GM23338 (cell line): Measurements from ENCODE around the gene NUP88.

Source experiments
- CREB1 ChIP-seq: fragments of 250-450 bp; sonication (Bioruptor Pico); IDR thresholded peaks from 2 replicates; pipeline ENCODE4 v1.5.0; 2020; ENCODE audit warnings: low read depth, mild to moderate bottlenecking, moderate library complexity
- STAT1 ChIP-seq: IDR thresholded peaks from one replicate; pipeline ENCODE4 v1.6.1; 2016; ENCODE audit warnings: antibody characterized with exemption; ENCODE audit not compliant: unreplicated experiment
- TF ChIP-seq, protein P1 (sequence below), 2 experiments: fragments of 200-600 bp in 1 of 2; sonication (generic) in 1 of 2; conservative IDR thresholded peaks; 2 replicates each; pipeline versions ENCODE4 v1.5.1 to v1.6.1; 2016 to 2017; ENCODE audit warnings: antibody characterized with exemption in 2 of 2, low read depth in 2 of 2, mild to moderate bottlenecking in 2 of 2, moderate library complexity in 1 of 2
- TF ChIP-seq, protein P2 (sequence below): IDR thresholded peaks from one replicate; pipeline ENCODE4 v1.6.1; 2018; ENCODE audit warnings: antibody characterized with exemption; ENCODE audit not compliant: unreplicated experiment

DNA sequence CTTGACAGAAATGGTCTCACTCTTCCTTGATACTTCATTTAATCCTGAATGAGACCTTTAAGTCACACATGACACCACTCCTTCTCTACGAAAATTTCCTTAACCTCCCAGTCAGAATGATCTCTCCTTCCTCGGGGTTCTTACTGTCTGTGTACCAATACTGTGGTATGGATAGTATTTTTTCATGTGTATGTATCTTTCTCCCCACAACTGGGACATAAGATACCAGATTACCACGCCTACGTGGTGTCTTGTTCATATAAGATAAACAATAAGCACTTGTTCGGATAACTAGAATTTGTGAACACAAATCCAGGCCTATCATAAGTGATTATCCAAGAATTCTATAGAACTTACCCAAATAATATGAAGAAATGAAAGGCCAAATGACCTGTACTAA lies 11.3 kb downstream of the NUP88 start:
- no peak for TF ChIP-seq STAT1
- TF ChIP-seq, protein P1, sequence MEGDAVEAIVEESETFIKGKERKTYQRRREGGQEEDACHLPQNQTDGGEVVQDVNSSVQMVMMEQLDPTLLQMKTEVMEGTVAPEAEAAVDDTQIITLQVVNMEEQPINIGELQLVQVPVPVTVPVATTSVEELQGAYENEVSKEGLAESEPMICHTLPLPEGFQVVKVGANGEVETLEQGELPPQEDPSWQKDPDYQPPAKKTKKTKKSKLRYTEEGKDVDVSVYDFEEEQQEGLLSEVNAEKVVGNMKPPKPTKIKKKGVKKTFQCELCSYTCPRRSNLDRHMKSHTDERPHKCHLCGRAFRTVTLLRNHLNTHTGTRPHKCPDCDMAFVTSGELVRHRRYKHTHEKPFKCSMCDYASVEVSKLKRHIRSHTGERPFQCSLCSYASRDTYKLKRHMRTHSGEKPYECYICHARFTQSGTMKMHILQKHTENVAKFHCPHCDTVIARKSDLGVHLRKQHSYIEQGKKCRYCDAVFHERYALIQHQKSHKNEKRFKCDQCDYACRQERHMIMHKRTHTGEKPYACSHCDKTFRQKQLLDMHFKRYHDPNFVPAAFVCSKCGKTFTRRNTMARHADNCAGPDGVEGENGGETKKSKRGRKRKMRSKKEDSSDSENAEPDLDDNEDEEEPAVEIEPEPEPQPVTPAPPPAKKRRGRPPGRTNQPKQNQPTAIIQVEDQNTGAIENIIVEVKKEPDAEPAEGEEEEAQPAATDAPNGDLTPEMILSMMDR (conservative IDR thresholded peaks at IDR 0.05; ENCODE audit: low read depth in 2 of 2) = no peak
- no peak for TF ChIP-seq CREB1 (CRISPR knock-in tag)
- TF ChIP-seq, protein P2, sequence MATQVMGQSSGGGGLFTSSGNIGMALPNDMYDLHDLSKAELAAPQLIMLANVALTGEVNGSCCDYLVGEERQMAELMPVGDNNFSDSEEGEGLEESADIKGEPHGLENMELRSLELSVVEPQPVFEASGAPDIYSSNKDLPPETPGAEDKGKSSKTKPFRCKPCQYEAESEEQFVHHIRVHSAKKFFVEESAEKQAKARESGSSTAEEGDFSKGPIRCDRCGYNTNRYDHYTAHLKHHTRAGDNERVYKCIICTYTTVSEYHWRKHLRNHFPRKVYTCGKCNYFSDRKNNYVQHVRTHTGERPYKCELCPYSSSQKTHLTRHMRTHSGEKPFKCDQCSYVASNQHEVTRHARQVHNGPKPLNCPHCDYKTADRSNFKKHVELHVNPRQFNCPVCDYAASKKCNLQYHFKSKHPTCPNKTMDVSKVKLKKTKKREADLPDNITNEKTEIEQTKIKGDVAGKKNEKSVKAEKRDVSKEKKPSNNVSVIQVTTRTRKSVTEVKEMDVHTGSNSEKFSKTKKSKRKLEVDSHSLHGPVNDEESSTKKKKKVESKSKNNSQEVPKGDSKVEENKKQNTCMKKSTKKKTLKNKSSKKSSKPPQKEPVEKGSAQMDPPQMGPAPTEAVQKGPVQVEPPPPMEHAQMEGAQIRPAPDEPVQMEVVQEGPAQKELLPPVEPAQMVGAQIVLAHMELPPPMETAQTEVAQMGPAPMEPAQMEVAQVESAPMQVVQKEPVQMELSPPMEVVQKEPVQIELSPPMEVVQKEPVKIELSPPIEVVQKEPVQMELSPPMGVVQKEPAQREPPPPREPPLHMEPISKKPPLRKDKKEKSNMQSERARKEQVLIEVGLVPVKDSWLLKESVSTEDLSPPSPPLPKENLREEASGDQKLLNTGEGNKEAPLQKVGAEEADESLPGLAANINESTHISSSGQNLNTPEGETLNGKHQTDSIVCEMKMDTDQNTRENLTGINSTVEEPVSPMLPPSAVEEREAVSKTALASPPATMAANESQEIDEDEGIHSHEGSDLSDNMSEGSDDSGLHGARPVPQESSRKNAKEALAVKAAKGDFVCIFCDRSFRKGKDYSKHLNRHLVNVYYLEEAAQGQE = no peak
